CD4-positive, alpha-beta T cell treated with Interleukin-10 for 1 hour (primary cell): Measurements from ENCODE around the gene SYT7.
"Not testable (repeated sequence)": the region's sequence is repeated elsewhere in the genome, so short reads cannot be mapped to it uniquely, and the experiment has no call there.

Experiments used
- DNase-seq: peaks from one replicate; pipeline ENCODE4 v3.0.0-alpha.2; 2020

SYT7 gene

GRCh38 chr11:61494381-61494961 lies 86.4 kb downstream of the SYT7 start:
- DNase-seq: no peak

GRCh38 chr11:61491736-61492395 lies 89.0 kb downstream of the SYT7 start:
- DNase-seq: no peak

- DNase-seq: no peak
These were observed 90.8 kb downstream of the SYT7 start for GRCh38 chr11:61489833-61490721.

DNA sequence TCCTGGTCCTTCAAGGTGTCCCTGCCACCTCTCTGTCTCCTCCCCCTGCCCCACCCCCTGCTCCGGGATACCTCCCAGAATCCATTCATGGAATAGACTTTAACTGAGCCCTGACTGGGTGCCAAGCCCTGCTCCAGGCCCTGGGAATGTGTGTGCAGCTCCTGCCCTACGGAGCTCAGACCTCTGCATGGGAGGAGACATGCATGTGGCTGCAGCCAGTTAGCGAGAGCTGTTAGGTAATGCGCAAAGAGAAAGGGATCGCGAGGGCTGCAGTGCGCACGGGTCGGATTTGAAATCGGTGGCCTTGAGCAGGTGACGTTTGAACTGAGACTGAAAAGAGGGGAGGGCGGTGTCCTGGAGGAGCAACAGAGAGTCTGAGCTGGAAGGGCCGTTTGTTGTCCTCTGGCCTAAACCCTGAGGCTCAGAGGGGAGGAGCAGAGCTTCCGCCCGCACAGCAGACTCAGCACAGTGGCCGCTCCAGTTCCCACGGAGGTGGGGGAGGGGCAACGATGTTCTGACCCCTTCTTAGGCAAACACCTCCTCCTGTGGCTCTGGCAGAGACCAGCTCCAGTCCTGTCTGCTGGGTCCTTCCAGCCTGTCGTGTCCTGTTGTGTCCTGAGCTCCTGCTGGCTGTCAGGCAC lies 92.1 kb downstream of the SYT7 start:
- no peak for DNase-seq

- no peak for DNase-seq
These were observed 93.4 kb downstream of the SYT7 start for GRCh38 chr11:61487342-61488025.

- no peak for DNase-seq
These were observed 94.1 kb downstream of the SYT7 start for GRCh38 chr11:61486779-61487178.

- no peak for DNase-seq
These were observed 94.8 kb downstream of the SYT7 start for GRCh38 chr11:61486011-61486620.

- DNase-seq: no peak
These were observed 95.8 kb downstream of the SYT7 start for GRCh38 chr11:61485080-61485479.

DNA sequence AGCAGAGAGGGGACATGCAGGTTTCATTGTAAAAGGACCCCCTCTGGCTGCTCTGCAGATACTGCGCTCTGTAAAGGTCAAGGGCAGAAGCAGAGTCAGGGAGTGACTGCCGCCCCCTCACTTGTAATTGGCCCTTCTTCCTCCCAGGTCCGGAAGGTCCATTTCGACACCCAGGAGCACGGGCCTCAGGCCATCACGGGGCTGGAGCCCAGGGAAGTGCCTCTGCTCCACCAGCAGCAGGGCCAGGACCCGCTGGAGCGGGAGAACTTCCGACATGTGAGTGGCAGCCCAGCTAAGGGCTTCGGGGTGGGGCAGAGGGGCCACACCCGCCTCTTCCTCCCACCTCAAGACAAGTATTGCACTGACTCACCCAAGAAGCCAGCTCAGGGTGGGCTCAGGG lies 96.3 kb downstream of the SYT7 start:
- DNase-seq: no peak

DNA sequence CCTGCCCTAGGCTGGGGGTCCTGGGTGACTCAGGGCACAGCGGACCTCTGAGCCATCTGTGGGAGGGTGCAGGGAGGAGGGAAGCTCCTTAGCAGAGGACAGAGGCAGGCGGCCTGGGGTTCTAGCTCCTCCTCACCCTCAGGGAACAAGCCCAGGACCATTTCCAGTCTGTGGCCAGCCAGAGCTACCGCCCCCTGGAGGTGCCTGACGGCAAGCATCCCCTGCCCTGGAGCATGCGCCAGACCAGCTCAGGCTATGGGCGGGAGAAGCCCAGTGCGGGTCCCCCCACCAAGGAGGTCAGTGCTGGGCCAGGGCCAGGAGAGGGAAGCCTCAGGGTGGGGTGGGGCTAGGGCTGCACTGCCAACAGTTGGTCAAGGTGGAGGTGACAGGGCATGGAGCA lies 98.4 kb downstream of the SYT7 start:
- no peak for DNase-seq

DNA sequence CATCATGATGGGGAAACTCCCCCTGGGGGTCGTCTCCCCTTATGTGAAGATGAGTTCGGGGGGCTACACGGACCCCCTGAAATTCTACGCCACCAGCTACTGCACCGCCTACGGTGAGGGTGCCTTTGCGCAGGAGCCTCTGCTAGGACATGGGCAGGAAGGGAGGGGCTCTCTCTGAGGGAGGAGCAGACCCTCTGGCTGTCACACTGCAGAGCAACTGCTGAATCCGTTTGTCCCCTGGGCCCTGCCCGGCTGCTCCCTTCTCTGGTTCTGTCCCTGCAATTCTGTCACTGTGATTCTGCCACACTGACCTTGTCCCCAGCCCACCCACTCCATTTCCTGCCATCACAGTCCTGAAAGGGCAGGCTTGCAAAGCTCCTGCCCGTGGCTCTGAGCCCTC lies 99.1 kb downstream of the SYT7 start:
- DNase-seq: no peak

DNA sequence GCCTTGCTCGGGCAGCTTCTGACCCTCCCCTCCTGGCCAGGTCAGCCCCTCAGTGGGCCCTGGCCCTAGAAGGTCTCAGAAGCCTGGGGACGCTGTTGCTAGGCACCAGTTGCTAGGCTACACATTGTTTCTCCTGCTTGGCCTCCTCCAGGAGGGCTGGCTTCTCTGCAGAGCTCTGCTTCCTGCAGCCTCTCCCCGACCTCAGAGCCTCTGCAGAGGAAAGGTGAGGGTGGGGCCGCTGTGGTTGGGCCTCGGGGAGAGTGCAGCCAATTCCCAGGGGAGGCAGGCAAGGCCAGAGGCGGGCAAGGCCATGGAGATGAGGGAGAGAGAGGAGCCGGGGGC lies 99.9 kb downstream of the SYT7 start:
- no peak for DNase-seq

- DNase-seq: no peak
These were observed 100.4 kb downstream of the SYT7 start for GRCh38 chr11:61480261-61480993.

- DNase-seq: not testable (repeated sequence)
These were observed 101.4 kb downstream of the SYT7 start for GRCh38 chr11:61479360-61480058.

DNA sequence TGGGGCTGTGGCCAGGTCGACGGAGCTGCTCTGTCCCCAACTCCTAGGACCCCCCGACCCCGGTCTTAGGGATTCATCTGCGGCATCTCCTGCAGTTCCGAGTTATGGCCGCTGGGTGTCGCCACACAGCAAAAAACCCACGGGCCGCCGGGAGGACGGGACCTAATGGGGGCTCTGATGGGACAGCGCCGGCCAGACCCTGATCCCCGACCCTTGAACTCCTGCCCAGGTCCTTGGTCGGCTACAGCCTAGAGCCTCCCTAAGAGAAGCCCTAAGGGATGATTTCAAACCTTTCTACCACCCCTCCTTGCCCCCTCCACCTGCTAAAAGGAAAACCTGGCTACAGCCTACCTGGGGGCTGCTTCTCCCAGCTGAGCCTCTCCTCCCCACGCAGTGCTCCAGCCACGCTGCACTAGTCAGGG lies 103.1 kb downstream of the SYT7 start:
- DNase-seq: peak; percentile 53

DNA sequence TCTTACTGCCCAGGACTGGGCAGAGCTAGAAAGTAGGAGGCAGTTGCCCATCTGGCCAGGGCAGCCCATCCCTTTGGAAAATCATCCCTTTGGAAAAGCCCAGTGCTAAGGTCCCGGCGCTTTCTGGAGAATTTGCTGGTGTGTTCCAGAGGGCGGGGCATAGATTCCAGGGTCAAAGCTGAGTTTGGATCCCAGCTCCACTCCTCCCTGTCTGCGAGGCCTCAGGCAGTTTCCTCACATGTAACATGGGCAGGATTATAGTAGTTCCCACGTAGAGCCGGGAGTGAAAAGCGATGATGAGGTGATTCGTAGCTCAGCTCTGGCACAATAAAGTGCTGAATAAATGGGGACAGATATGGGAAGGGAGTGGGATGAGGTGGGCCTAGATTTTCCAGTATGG lies 103.8 kb downstream of the SYT7 start:
- DNase-seq: no peak

- DNase-seq: no peak
These were observed 104.5 kb downstream of the SYT7 start for GRCh38 chr11:61476371-61476770.

- DNase-seq: no peak
These were observed 105.4 kb downstream of the SYT7 start for GRCh38 chr11:61475433-61475832.

DNA sequence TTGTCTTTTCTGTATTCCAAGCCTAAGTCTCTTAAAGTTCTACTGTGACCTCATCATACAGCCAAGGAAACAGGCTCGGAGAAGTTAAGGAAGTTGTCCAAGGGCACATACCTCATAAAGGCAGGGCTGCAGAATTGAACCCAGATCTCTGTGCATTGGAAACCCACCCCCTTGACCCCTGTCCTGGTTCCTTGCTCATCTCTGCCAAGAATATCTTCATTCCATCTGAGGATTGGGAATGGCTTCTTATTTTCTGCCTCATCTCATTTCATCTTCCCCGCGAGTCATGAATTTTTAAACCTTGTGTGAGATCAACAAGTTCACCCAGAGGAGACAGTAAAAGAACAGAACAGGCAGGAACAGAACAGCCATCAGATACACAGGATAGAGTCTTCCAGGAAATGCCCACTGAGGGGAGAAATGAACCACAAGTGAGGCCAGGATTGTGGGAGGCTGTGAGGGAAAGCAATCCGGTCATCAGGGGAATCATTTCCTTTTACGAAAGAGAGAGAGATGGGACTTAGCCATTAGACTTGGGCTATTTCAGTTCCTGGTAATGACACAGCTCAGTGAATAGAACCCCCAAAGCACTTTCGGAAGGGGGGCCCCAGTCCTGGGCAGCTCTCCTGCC lies 106.7 kb downstream of the SYT7 start:
- DNase-seq: no peak

DNA sequence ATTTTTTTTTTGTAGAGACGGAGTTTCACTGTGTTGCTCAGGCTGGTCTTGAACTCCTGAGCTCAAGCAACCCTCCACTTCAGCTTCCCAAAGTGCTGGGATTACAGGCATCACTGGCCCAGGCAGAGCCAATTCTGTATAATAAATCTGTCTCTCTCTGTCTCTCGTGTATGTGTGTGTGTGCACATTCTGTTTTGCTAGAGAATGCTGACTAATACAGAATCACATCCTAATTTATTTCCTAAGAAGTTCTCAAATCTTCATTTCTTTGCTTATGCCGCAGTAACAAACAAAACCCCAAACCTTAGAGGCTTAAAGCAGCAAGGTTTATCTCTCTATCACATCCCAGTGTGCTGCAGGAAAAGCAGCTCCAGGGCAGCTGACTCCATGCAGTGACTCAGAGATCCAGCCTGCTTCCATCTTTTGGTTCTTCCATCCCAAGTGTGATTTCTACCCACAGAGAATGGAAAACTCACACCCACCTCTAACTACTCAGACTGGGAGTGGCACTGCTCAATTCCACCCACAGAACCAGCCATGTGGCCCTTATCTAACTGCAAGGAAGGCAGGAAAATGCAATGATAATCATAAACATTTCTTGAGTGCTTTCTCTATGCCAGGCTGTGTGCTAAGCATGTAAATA lies 107.4 kb downstream of the SYT7 start:
- DNase-seq: no peak
